WTC11 (cell line): ENCODE results near the gene FDPS. TPM values are rescaled to one million over a fixed set of nuclear protein-coding genes. Genes with fewer than 3 reads are reported as not detected.

ENCODE experiments used
- ATAC-seq: fragments of 200-7000 bp; cut with Tn5 transposase; 2 replicates; pipeline ENCODE4 v1.10.0; 2021; ENCODE audit warnings: mild to moderate bottlenecking, moderate library complexity
- CTCF ChIA-PET: fragments of 300-600 bp; sonication (Branson Sonifier 250); formaldehyde crosslinking; loops from one replicate; lab custom pipeline; 2021; ENCODE audit warnings: antibody characterized with exemption; lab: Charles Lee
- POLR2A ChIA-PET: fragments of 350-600 bp; sonication (Branson Sonifier 250); formaldehyde crosslinking; loops from one replicate; lab custom pipeline; 2021; ENCODE audit warnings: antibody characterized with exemption; lab: Charles Lee
- DNase-seq: peaks from one replicate; pipeline ENCODE4 v3.0.0; 2021; ENCODE audit warnings: low spot score
- H3K27ac Mint-ChIP-seq: 2 replicates; pipeline ENCODE4 v1.8.0; 2021; ENCODE audit warnings: mixed read lengths
- H3K27me3 Mint-ChIP-seq: 2 replicates; pipeline ENCODE4 v1.8.0; 2021; ENCODE audit warnings: low read depth, mild to moderate bottlenecking, moderate library complexity, mixed read lengths
- H3K36me3 Mint-ChIP-seq: 2 replicates; pipeline ENCODE4 v1.8.0; 2021; ENCODE audit warnings: mixed read lengths
- H3K4me1 Mint-ChIP-seq: 2 replicates; pipeline ENCODE4 v1.8.0; 2022; ENCODE audit warnings: mixed read lengths
- H3K4me3 Mint-ChIP-seq: 2 replicates; pipeline ENCODE4 v1.8.0; 2021; ENCODE audit warnings: mild to moderate bottlenecking, moderate library complexity, mixed read lengths
- H3K9me3 Mint-ChIP-seq: 2 replicates; pipeline ENCODE4 v1.8.0; 2021; ENCODE audit warnings: mixed read lengths
- ELF4 ChIP-seq: sonication (generic); formaldehyde crosslinking; IDR thresholded peaks from 2 replicates; pipeline ENCODE4 v1.8.1; 2022; ENCODE audit warnings: low read depth, mild to moderate bottlenecking, moderate library complexity, missing genetic modification reagents
- ETV6 ChIP-seq: sonication (generic); formaldehyde crosslinking; IDR thresholded peaks from 2 replicates; pipeline ENCODE4 v1.8.1; 2022; ENCODE audit warnings: mild to moderate bottlenecking, missing genetic modification reagents
- FOXK1 ChIP-seq: sonication (generic); formaldehyde crosslinking; IDR thresholded peaks from 2 replicates; pipeline ENCODE4 v1.8.0; 2022; ENCODE audit warnings: mild to moderate bottlenecking, moderate library complexity, missing genetic modification reagents
- FOXP1 ChIP-seq: sonication (generic); formaldehyde crosslinking; IDR thresholded peaks from 2 replicates; pipeline ENCODE4 v1.8.0; 2022; ENCODE audit warnings: missing genetic modification reagents, mild to moderate bottlenecking, moderate library complexity, borderline replicate concordance
- MYBL2 ChIP-seq: sonication (generic); formaldehyde crosslinking; IDR thresholded peaks from 2 replicates; pipeline ENCODE4 v1.8.1; 2023; ENCODE audit warnings: mild to moderate bottlenecking, moderate library complexity, missing genetic modification reagents
- NFATC4 ChIP-seq: fragments of 250-450 bp; sonication (Bioruptor Pico); IDR thresholded peaks from 2 replicates; pipeline ENCODE4 v1.9.0; 2021; ENCODE audit warnings: mild to moderate bottlenecking
- NFE2L1 ChIP-seq: sonication (generic); formaldehyde crosslinking; IDR thresholded peaks from 2 replicates; pipeline ENCODE4 v1.8.1; 2023; ENCODE audit warnings: missing genetic modification reagents
- NR3C1 ChIP-seq: sonication (generic); formaldehyde crosslinking; conservative IDR thresholded peaks from 2 replicates; pipeline ENCODE4 v1.8.1; 2023; ENCODE audit warnings: low read depth, mild to moderate bottlenecking, missing genetic modification reagents
- STAT6 ChIP-seq: sonication (generic); formaldehyde crosslinking; conservative IDR thresholded peaks from 2 replicates; pipeline ENCODE4 v1.8.1; 2023; ENCODE audit warnings: mild to moderate bottlenecking, low read depth, missing genetic modification reagents, moderate library complexity
- ZNF121 ChIP-seq: sonication (generic); formaldehyde crosslinking; IDR thresholded peaks from 2 replicates; pipeline ENCODE4 v1.8.0; 2023; ENCODE audit warnings: missing genetic modification reagents
- ZNF263 ChIP-seq: sonication (generic); formaldehyde crosslinking; IDR thresholded peaks from 2 replicates; pipeline ENCODE4 v1.8.1; 2022; ENCODE audit warnings: low read depth, mild to moderate bottlenecking, moderate library complexity, missing genetic modification reagents
- ZNF317 ChIP-seq: sonication (generic); formaldehyde crosslinking; IDR thresholded peaks from 2 replicates; pipeline ENCODE4 v1.8.1; 2023; ENCODE audit warnings: low read depth, mild to moderate bottlenecking, moderate library complexity, missing genetic modification reagents, borderline replicate concordance
- ZNF416 ChIP-seq: fragments of 250-450 bp; sonication (Bioruptor Pico); IDR thresholded peaks from 2 replicates; pipeline ENCODE4 v1.9.0; 2021; ENCODE audit warnings: mild to moderate bottlenecking, inconsistent platforms
- ZNF671 ChIP-seq: fragments of 250-450 bp; sonication (Bioruptor Pico); IDR thresholded peaks from 2 replicates; pipeline ENCODE4 v1.8.0; 2021; ENCODE audit warnings: mild to moderate bottlenecking
- total RNA-seq: library from RNA; stranded (reverse); gene quantifications from 3 replicates; pipeline ENCODE4 v1.2.3, GENCODE V29; 2021
- TF ChIP-seq, protein P1 (sequence below): sonication (generic); formaldehyde crosslinking; IDR thresholded peaks from 2 replicates; pipeline ENCODE4 v1.8.1; 2023; ENCODE audit warnings: mild to moderate bottlenecking, moderate library complexity, missing genetic modification reagents
- TF ChIP-seq, protein P2 (sequence below): fragments of 250-450 bp; sonication (Bioruptor Pico); IDR thresholded peaks from 2 replicates; pipeline ENCODE4 v1.9.0; 2021; ENCODE audit warnings: mild to moderate bottlenecking
- TF ChIP-seq, protein P3 (sequence below): fragments of 250-450 bp; sonication (Bioruptor Pico); IDR thresholded peaks from 2 replicates; pipeline ENCODE4 v1.9.0; 2021; ENCODE audit warnings: mild to moderate bottlenecking, borderline replicate concordance
- TF ChIP-seq, protein P4 (sequence below): sonication (generic); formaldehyde crosslinking; IDR thresholded peaks from 2 replicates; pipeline ENCODE4 v1.8.1; 2023; ENCODE audit warnings: mild to moderate bottlenecking, missing genetic modification reagents

Gene FDPS
- total RNA-seq, 1 experiment from 2014 or later = 354 TPM

GRCh38 chr1:155316922-155317321 lies 8.3 kb downstream of the FDPS start:
- Mint-ChIP-seq H3K9me3 (no peaks in the 10 kb centered on the region), H3K27ac (no peak overlapping the region), H3K4me1 (peaks cover 26% of the 10 kb centered on the region), H3K4me3 (no peak overlapping the region), H3K36me3 (peaks cover 39% of the 10 kb centered on the region), H3K27me3 (no peaks in the 10 kb centered on the region)
- no peak for ATAC-seq
- ChIA-PET POLR2A (no interaction called here), CTCF (interaction anchor here (1.2 to 2.1 kb wide), 2 partner anchors 39 to 67 kb away, joined by 3 to 13 read pairs; no protein-coding TSS in a partner anchor)
- TF ChIP-seq NFATC4 = no peak
- TF ChIP-seq, protein P1, sequence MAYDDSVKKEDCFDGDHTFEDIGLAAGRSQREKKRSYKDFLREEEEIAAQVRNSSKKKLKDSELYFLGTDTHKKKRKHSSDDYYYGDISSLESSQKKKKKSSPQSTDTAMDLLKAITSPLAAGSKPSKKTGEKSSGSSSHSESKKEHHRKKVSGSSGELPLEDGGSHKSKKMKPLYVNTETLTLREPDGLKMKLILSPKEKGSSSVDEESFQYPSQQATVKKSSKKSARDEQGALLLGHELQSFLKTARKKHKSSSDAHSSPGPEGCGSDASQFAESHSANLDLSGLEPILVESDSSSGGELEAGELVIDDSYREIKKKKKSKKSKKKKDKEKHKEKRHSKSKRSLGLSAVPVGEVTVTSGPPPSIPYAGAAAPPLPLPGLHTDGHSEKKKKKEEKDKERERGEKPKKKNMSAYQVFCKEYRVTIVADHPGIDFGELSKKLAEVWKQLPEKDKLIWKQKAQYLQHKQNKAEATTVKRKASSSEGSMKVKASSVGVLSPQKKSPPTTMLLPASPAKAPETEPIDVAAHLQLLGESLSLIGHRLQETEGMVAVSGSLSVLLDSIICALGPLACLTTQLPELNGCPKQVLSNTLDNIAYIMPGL (CRISPR knock-in tag) = no peak
- no peak for TF ChIP-seq NR3C1 (CRISPR knock-in tag)
- no peak for TF ChIP-seq FOXP1 (CRISPR knock-in tag)
- no peak for TF ChIP-seq ZNF121 (CRISPR knock-in tag)
- no peak for TF ChIP-seq ETV6 (CRISPR knock-in tag)
- TF ChIP-seq ZNF671 (CRISPR knock-in tag) = no peak
- TF ChIP-seq STAT6 (CRISPR knock-in tag) = no peak
- no peak for TF ChIP-seq MYBL2 (CRISPR knock-in tag)
- TF ChIP-seq NFE2L1 (CRISPR knock-in tag) = no peak
- no peak for TF ChIP-seq ZNF317 (CRISPR knock-in tag)
- DNase-seq = no peak

- no peak overlapping the region for H3K27ac Mint-ChIP-seq
- ChIA-PET POLR2A (interaction anchor here (0.7 kb wide), 1 partner anchor 67 kb away, joined by 3 read pairs; no protein-coding TSS in a partner anchor), CTCF (interaction anchor here (0.8 to 2.1 kb wide), 3 partner anchors 40 to 68 kb away, joined by 3 to 13 read pairs (median 3); no protein-coding TSS in a partner anchor)
- H3K4me1 Mint-ChIP-seq = peaks cover 33% of the 10 kb centered on the region
- DNase-seq (no peak), ATAC-seq (no peak)
- peaks cover 30% of the 10 kb centered on the region for H3K36me3 Mint-ChIP-seq
- H3K4me3 Mint-ChIP-seq = no peak overlapping the region
- no peaks in the 10 kb centered on the region for H3K9me3 Mint-ChIP-seq
- peaks cover 6% of the 10 kb centered on the region for H3K27me3 Mint-ChIP-seq
- TF ChIP-seq, protein P2, sequence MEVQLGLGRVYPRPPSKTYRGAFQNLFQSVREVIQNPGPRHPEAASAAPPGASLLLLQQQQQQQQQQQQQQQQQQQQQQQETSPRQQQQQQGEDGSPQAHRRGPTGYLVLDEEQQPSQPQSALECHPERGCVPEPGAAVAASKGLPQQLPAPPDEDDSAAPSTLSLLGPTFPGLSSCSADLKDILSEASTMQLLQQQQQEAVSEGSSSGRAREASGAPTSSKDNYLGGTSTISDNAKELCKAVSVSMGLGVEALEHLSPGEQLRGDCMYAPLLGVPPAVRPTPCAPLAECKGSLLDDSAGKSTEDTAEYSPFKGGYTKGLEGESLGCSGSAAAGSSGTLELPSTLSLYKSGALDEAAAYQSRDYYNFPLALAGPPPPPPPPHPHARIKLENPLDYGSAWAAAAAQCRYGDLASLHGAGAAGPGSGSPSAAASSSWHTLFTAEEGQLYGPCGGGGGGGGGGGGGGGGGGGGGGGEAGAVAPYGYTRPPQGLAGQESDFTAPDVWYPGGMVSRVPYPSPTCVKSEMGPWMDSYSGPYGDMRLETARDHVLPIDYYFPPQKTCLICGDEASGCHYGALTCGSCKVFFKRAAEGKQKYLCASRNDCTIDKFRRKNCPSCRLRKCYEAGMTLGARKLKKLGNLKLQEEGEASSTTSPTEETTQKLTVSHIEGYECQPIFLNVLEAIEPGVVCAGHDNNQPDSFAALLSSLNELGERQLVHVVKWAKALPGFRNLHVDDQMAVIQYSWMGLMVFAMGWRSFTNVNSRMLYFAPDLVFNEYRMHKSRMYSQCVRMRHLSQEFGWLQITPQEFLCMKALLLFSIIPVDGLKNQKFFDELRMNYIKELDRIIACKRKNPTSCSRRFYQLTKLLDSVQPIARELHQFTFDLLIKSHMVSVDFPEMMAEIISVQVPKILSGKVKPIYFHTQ (CRISPR knock-in tag) = no peak
- TF ChIP-seq ZNF121 (CRISPR knock-in tag) (no peak), ELF4 (CRISPR knock-in tag) (no peak), ZNF416 (no peak), ZNF671 (CRISPR knock-in tag) (no peak), ZNF263 (CRISPR knock-in tag) (no peak), FOXK1 (CRISPR knock-in tag) (no peak), NR3C1 (CRISPR knock-in tag) (no peak)
- TF ChIP-seq, protein P3, sequence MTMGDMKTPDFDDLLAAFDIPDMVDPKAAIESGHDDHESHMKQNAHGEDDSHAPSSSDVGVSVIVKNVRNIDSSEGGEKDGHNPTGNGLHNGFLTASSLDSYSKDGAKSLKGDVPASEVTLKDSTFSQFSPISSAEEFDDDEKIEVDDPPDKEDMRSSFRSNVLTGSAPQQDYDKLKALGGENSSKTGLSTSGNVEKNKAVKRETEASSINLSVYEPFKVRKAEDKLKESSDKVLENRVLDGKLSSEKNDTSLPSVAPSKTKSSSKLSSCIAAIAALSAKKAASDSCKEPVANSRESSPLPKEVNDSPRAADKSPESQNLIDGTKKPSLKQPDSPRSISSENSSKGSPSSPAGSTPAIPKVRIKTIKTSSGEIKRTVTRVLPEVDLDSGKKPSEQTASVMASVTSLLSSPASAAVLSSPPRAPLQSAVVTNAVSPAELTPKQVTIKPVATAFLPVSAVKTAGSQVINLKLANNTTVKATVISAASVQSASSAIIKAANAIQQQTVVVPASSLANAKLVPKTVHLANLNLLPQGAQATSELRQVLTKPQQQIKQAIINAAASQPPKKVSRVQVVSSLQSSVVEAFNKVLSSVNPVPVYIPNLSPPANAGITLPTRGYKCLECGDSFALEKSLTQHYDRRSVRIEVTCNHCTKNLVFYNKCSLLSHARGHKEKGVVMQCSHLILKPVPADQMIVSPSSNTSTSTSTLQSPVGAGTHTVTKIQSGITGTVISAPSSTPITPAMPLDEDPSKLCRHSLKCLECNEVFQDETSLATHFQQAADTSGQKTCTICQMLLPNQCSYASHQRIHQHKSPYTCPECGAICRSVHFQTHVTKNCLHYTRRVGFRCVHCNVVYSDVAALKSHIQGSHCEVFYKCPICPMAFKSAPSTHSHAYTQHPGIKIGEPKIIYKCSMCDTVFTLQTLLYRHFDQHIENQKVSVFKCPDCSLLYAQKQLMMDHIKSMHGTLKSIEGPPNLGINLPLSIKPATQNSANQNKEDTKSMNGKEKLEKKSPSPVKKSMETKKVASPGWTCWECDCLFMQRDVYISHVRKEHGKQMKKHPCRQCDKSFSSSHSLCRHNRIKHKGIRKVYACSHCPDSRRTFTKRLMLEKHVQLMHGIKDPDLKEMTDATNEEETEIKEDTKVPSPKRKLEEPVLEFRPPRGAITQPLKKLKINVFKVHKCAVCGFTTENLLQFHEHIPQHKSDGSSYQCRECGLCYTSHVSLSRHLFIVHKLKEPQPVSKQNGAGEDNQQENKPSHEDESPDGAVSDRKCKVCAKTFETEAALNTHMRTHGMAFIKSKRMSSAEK (CRISPR knock-in tag) = no peak
- TF ChIP-seq, protein P4, sequence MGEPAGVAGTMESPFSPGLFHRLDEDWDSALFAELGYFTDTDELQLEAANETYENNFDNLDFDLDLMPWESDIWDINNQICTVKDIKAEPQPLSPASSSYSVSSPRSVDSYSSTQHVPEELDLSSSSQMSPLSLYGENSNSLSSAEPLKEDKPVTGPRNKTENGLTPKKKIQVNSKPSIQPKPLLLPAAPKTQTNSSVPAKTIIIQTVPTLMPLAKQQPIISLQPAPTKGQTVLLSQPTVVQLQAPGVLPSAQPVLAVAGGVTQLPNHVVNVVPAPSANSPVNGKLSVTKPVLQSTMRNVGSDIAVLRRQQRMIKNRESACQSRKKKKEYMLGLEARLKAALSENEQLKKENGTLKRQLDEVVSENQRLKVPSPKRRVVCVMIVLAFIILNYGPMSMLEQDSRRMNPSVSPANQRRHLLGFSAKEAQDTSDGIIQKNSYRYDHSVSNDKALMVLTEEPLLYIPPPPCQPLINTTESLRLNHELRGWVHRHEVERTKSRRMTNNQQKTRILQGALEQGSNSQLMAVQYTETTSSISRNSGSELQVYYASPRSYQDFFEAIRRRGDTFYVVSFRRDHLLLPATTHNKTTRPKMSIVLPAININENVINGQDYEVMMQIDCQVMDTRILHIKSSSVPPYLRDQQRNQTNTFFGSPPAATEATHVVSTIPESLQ (CRISPR knock-in tag) = no peak
- TF ChIP-seq, protein P1 (CRISPR knock-in tag) = no peak
Measured at GRCh38 chr1:155318082-155318481, 9.4 kb downstream of the FDPS start.
